ENCODE results near the gene RASIP1.

DNA sequence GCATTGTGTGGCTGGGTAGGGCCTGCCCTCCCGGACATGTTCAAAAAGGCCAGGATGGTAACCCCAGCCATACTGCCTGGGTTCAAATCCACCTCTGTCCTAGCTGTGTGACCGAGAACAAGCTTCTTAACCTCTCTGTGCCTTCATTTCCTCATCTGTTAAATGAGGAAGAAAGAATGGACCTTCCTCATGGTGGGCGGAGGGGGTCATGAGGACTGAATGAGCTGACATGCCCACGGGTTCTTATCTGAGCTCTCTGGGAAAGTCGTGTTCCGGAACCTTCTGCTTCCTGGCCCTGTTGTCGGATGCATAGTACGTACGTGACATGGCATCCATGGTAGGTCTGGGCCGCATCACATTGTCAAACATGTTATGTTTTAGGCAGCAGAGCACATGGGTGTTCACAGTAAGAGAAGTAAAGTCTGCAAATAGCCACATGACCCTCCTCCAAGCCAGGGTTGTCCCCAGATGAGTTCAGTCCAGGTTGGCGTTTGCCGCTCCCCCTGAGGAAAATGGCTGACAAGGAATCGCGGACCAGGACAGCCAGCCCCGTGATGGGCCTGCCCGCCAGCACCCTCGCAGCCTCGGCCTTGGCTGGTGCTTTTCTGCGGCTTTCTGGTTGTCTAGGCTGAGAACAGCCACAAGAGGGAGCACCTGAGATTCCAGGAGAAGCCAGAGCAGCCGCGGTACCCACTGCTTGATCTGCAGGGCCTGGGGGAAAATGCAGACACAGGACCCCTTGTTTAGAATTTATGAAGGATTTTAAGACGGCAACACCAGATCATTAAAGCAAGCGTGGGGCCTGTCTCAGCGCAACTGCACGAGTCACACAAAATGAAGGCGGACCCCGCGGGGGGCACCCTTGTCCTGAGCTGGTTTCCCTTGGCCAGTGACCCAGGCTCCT, 65.2 kb downstream of the RASIP1 start:
- TF ChIP-seq ZNF416 (tag by site-specific recombination; IDR thresholded peaks at IDR 0.05) = no peak
- TF ChIP-seq, protein P1, sequence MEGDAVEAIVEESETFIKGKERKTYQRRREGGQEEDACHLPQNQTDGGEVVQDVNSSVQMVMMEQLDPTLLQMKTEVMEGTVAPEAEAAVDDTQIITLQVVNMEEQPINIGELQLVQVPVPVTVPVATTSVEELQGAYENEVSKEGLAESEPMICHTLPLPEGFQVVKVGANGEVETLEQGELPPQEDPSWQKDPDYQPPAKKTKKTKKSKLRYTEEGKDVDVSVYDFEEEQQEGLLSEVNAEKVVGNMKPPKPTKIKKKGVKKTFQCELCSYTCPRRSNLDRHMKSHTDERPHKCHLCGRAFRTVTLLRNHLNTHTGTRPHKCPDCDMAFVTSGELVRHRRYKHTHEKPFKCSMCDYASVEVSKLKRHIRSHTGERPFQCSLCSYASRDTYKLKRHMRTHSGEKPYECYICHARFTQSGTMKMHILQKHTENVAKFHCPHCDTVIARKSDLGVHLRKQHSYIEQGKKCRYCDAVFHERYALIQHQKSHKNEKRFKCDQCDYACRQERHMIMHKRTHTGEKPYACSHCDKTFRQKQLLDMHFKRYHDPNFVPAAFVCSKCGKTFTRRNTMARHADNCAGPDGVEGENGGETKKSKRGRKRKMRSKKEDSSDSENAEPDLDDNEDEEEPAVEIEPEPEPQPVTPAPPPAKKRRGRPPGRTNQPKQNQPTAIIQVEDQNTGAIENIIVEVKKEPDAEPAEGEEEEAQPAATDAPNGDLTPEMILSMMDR (tag by site-specific recombination; IDR thresholded peaks at IDR 0.05) = peak; percentile 90
- no peak for TF ChIP-seq ZNF473 (tag by site-specific recombination; IDR thresholded peaks at IDR 0.05)
- TF ChIP-seq ZNF292 (tag by site-specific recombination; IDR thresholded peaks at IDR 0.05; ENCODE audit: borderline replicate concordance, low read depth) = no peak
- TF ChIP-seq ZSCAN16 (tag by site-specific recombination; IDR thresholded peaks at IDR 0.05) = no peak
- peak; percentile 57; the same call in 1 of the 2 replicates for TF ChIP-seq YY1 (tag by site-specific recombination; IDR thresholded peaks at IDR 0.05)
- no peak for TF ChIP-seq ZNF174 (tag by site-specific recombination; IDR thresholded peaks at IDR 0.05)
- no peak for TF ChIP-seq KLF16 (tag by site-specific recombination; IDR thresholded peaks at IDR 0.05)
- TF ChIP-seq TRIM28 (IDR thresholded peaks at IDR 0.05; ENCODE audit: borderline replicate concordance, low read length) = no peak
- TF ChIP-seq, protein P2, sequence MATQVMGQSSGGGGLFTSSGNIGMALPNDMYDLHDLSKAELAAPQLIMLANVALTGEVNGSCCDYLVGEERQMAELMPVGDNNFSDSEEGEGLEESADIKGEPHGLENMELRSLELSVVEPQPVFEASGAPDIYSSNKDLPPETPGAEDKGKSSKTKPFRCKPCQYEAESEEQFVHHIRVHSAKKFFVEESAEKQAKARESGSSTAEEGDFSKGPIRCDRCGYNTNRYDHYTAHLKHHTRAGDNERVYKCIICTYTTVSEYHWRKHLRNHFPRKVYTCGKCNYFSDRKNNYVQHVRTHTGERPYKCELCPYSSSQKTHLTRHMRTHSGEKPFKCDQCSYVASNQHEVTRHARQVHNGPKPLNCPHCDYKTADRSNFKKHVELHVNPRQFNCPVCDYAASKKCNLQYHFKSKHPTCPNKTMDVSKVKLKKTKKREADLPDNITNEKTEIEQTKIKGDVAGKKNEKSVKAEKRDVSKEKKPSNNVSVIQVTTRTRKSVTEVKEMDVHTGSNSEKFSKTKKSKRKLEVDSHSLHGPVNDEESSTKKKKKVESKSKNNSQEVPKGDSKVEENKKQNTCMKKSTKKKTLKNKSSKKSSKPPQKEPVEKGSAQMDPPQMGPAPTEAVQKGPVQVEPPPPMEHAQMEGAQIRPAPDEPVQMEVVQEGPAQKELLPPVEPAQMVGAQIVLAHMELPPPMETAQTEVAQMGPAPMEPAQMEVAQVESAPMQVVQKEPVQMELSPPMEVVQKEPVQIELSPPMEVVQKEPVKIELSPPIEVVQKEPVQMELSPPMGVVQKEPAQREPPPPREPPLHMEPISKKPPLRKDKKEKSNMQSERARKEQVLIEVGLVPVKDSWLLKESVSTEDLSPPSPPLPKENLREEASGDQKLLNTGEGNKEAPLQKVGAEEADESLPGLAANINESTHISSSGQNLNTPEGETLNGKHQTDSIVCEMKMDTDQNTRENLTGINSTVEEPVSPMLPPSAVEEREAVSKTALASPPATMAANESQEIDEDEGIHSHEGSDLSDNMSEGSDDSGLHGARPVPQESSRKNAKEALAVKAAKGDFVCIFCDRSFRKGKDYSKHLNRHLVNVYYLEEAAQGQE (tag by site-specific recombination; IDR thresholded peaks at IDR 0.05) = no peak
- TF ChIP-seq, protein P3, sequence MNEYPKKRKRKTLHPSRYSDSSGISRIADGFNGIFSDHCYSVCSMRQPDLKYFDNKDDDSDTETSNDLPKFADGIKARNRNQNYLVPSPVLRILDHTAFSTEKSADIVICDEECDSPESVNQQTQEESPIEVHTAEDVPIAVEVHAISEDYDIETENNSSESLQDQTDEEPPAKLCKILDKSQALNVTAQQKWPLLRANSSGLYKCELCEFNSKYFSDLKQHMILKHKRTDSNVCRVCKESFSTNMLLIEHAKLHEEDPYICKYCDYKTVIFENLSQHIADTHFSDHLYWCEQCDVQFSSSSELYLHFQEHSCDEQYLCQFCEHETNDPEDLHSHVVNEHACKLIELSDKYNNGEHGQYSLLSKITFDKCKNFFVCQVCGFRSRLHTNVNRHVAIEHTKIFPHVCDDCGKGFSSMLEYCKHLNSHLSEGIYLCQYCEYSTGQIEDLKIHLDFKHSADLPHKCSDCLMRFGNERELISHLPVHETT (tag by site-specific recombination; IDR thresholded peaks at IDR 0.05) = no peak
